Small intestine (tissue), 7 donors: ENCODE results near the gene SGO1. TPM values are rescaled to one million over a fixed set of nuclear protein-coding genes. Genes with fewer than 3 reads are reported as not detected.
"Not testable (repeated sequence)": the region's sequence is repeated elsewhere in the genome, so short reads cannot be mapped to it uniquely, and the experiment has no call there.

Experiments used
- DNase-seq, 2 donors: peaks; one replicate each; pipeline versions ENCODE4 v3.0.0 to v3.0.0-alpha.2; 2013
- FAIRE-seq: peaks from 2 replicates; lab custom pipeline; 2012; peaks lifted over from hg19 to GRCh38; lab: Jason Lieb, UNC
- H3K27ac ChIP-seq, 3 donors: one replicate each; pipeline ENCODE4 v1.5.1; 2013; ENCODE audit warnings: low read length in 2 of 3, mild to moderate bottlenecking in 2 of 3, control low read depth in 1 of 3, inconsistent platforms in 1 of 3, low read depth in 1 of 3, moderate library complexity in 1 of 3
- H3K27me3 ChIP-seq, 3 donors: one replicate each; pipeline ENCODE4 v1.6.1; 2013; ENCODE audit warnings: low read length in 3 of 3, inconsistent platforms in 1 of 3; ENCODE audit not compliant: control insufficient read depth in 3 of 3, insufficient read depth in 3 of 3
- H3K36me3 ChIP-seq, 3 donors: one replicate each; pipeline ENCODE4 v1.6.1; 2013; ENCODE audit warnings: low read length in 3 of 3, inconsistent platforms in 1 of 3, low read depth in 1 of 3, mild to moderate bottlenecking in 1 of 3, moderate library complexity in 1 of 3; ENCODE audit not compliant: control insufficient read depth in 3 of 3, insufficient read depth in 2 of 3
- H3K4me1 ChIP-seq, 3 donors: one replicate each; pipeline ENCODE4 v1.6.1; 2013; ENCODE audit warnings: low read length in 2 of 3, inconsistent platforms in 1 of 3, low read depth in 1 of 3, mild to moderate bottlenecking in 1 of 3, moderate library complexity in 1 of 3; ENCODE audit not compliant: control insufficient read depth in 3 of 3, insufficient read depth in 2 of 3
- H3K4me3 ChIP-seq, 3 donors: one replicate each; pipeline ENCODE4 v1.5.1; 2013; ENCODE audit warnings: low read length in 3 of 3, control low read depth in 1 of 3, inconsistent platforms in 1 of 3, low read depth in 1 of 3, mild to moderate bottlenecking in 1 of 3, moderate library complexity in 1 of 3
- H3K9me3 ChIP-seq, 2 donors: one replicate each; pipeline ENCODE4 v1.6.1; 2013; ENCODE audit warnings: low read depth in 1 of 2, low read length in 1 of 2; ENCODE audit not compliant: control insufficient read depth in 2 of 2, insufficient read depth in 1 of 2
- WGBS, 3 donors: extraction: QIAGEN DNeasy Blood & Tissue Kit; methylation state at CpG; one replicate each; pipeline ENCODE4 v1.1.7; 2013; 5-methylcytosine and 5-hydroxymethylcytosine counted together
- polyA plus RNA-seq, 4 donors: library from polyadenylated mRNA; stranded (reverse) in 3 of 4; unstranded in 1 of 4; fragments of 200-250 nt in 3 of 4; fragments of 120-200 nt in 1 of 4; gene quantifications; one replicate each; pipeline versions ENCODE4 v1.2.1 to v1.2.3, GENCODE V29; 2013
- donor health status: healthy with polysubstance abuse.
- donor health status: control.
- donor health status: control.
- donor health status: Bipolar disorder and iron deficiency.
- donor health status: healthy.

SGO1 gene
- polyA plus RNA-seq, 4 donors: 1.6 to 5.8 (median 3.6) TPM

DNA sequence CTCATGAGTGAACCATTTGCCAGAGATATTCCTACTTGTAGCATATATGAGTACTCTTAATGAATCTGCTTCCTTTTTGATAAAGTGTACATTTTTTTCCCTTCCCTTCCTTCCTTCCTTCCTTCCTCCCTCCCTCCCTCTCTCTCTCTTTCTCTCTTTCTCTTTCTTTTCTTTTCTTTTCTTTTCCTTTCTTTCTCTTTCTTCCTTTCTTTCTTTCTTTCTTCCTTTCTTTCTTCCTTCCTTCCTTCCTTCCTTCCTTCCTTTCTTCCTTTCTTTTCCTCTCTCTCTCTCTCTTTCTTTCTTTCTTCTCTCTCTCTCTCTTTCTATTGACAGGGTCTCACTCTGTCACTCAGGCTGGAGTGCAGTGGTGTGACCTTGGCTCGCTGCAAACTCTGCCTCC lies 27.5 kb upstream of the SGO1 start:
- H3K36me3 ChIP-seq: not testable (repeated sequence)

DNA sequence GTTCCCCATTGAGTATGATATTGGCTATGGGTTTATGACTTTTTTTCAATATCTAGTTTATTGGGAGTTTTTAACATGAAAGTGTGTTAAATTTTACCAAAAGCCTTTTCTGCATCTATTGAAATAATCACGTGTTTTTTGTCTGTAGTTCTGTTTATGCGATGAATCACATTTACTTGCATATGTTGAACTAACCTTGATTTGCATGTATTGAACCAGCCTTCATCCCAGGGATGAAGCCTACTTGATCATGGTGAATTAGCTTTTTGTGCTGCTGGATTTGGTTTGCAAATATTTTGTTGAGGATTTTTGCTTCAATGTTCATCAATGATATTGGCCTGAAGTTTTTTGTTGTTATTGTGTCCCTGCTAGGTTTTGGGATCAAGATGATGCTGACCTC lies 21.9 kb upstream of the SGO1 start:
- 79 to 85% (median 83%) methylated on average over 2 of the region's 2 CpGs for WGBS, 3 donors
- H3K4me3 ChIP-seq, H3K36me3 ChIP-seq, H3K4me1 ChIP-seq, DNase-seq, H3K27me3 ChIP-seq, H3K9me3 ChIP-seq, H3K27ac ChIP-seq: not testable (repeated sequence)
- FAIRE-seq: peak; percentile 68

More for the DNA sequence above, 27.5 kb upstream of the SGO1 start:
- H3K27ac ChIP-seq, H3K4me1 ChIP-seq, H3K4me3 ChIP-seq, FAIRE-seq, H3K9me3 ChIP-seq, H3K27me3 ChIP-seq, DNase-seq: not testable (repeated sequence)
- 62 to 100% (median 87%) methylated on average over 1 of the region's 1 CpG for WGBS, 3 donors

DNA sequence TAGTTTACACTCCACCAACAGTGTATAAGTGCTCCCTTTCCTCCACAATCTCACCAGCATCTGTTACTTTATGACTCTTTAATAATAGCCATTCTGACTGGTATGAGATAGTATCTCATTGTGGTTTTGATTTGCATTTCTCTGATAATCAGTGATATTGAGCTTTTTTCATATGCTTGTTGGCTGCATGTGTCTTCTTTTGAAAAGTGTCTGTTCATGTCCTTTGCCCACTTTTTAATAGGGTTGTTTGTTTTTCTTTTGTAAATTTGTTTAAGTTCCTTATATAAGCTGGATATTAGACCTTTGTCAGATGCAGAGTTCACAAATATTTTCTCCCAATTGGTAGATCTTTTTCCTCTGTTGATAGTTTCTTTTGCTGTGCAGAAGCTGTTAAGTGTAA lies 19.9 kb upstream of the SGO1 start:
- H3K27me3 ChIP-seq, DNase-seq, FAIRE-seq, H3K36me3 ChIP-seq, H3K4me1 ChIP-seq, H3K4me3 ChIP-seq, H3K9me3 ChIP-seq, H3K27ac ChIP-seq: not testable (repeated sequence)

DNA sequence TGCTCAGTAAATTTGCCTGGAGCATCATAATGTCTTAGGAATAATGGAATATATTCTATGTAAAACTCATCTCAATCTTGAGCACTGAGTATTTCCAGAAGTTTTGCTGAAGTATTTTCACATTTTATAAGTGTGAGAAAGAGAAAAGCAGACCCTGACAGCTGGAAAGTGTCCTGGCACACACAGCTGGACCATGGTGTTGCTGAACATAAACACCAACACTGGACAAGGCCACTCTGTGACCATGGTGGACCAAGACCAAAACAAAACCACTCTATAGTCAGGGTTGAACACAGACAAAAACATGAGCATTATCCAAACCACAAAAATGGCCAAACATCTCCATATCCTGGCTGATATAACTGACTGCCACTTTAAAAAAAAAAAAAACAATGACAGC lies 15.1 kb upstream of the SGO1 start:
- H3K9me3 ChIP-seq: no peaks in the 10 kb centered on the region
- FAIRE-seq (no peak), DNase-seq (no peak)
- H3K27ac ChIP-seq: no peak overlapping the region
- no peaks in the 10 kb centered on the region for H3K27me3 ChIP-seq
- H3K4me3 ChIP-seq: no peak overlapping the region
- peaks cover 0 to 5% (median 0%) of the 10 kb centered on the region in 3 donors for H3K4me1 ChIP-seq
- H3K36me3 ChIP-seq: no peaks in the 10 kb centered on the region

DNA sequence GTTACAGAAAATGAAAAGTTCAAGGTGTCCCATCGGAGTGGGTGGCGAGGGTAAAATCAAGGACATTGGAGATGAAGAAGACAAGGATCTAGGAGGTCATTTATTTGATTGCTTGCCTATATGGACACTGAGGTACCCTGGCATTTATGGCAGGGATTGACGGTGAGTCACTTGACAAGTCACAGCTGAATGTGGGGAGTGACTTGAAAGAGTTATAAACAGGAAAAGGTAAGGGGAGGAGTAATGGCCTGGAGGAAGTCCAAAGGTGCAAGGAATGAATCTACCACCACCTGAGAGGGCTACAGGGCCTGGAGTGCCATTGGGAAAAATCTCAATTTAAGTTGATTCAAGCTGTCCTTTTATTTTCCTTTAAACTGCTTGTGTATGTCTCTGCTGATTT lies 11.8 kb upstream of the SGO1 start:
- H3K27ac ChIP-seq: peak overlapping the region in 1 of 3 donors; percentile 74
- H3K4me1 ChIP-seq: peaks cover 0 to 5% (median 0%) of the 10 kb centered on the region in 3 donors
- DNase-seq: peak; percentile 89 to 92
- no peak for FAIRE-seq
- no peak overlapping the region for H3K4me3 ChIP-seq
- no peaks in the 10 kb centered on the region for H3K36me3 ChIP-seq
- H3K9me3 ChIP-seq: no peaks in the 10 kb centered on the region
- H3K27me3 ChIP-seq: no peaks in the 10 kb centered on the region
- 23 to 66% (median 45%) methylated on average over 3 of the region's 3 CpGs for WGBS, 3 donors

DNA sequence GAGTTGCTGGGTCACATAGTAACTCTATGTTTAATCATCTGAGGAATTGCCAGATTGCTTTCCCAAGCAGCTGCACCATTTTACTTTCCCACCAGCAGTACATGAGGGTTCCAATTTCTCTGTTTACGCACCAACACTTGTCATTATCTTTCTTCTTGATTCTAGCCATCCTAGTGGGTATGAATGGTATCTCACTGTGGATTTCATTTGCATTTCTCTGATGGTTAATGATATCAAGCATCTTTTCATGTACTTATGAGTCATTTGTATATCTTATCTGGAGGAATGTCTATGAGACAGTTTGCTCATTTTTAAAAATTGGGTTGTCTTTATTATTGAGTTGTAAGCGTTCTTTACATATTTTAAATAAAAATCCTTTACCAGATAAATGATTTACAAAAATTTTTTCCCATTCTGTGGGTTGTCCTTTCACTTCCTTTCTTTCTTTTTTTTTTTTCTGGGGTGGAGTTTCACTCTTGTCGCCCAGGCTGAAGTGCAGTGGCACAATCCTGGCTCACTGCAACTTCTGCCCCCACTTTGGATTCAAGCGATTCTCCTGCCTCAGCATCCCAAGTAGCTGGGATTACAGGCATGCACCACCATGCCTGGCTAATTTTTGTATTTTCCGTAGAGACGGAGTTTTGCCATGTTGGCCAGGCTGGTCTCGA lies 8.9 kb upstream of the SGO1 start:
- H3K4me3 ChIP-seq: no peak overlapping the region
- H3K27ac ChIP-seq: no peak overlapping the region
- DNase-seq: no peak
- WGBS, 3 donors: 93 to 95% (median 94%) methylated on average over 7 of the region's 7 CpGs
- FAIRE-seq: no peak
- H3K36me3 ChIP-seq: no peaks in the 10 kb centered on the region
- H3K4me1 ChIP-seq: peaks cover 0 to 5% (median 0%) of the 10 kb centered on the region in 3 donors
- H3K27me3 ChIP-seq: no peaks in the 10 kb centered on the region
- no peaks in the 10 kb centered on the region for H3K9me3 ChIP-seq

DNA sequence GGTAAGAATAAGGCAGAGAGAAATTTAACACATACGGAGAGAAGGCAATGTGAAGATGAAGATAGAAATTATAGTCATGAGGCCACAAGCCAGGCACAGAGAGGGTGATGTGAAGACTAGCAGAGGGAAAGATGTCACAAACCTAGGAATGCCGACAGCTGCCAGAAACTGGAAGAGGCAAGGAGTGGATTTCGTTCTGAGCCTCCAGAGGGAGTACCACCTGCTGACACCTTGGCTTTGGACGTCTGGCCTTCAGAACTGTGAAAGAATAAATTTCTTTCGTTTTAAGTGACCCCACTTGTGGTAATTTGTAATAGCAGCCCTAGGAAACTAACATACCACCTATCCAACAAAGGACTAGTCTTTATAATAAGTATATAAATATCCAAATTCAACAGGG lies 5.0 kb upstream of the SGO1 start:
- DNase-seq (no peak), FAIRE-seq (no peak)
- H3K9me3 ChIP-seq: no peaks in the 10 kb centered on the region
- no peaks in the 10 kb centered on the region for H3K27me3 ChIP-seq
- no peak overlapping the region for H3K27ac ChIP-seq
- WGBS, 3 donors: 67 to 75% (median 69%) methylated on average over 5 of the region's 5 CpGs
- no peaks in the 10 kb centered on the region for H3K36me3 ChIP-seq
- H3K4me3 ChIP-seq: no peak overlapping the region
- peaks cover 0 to 3% (median 0%) of the 10 kb centered on the region in 3 donors for H3K4me1 ChIP-seq

DNA sequence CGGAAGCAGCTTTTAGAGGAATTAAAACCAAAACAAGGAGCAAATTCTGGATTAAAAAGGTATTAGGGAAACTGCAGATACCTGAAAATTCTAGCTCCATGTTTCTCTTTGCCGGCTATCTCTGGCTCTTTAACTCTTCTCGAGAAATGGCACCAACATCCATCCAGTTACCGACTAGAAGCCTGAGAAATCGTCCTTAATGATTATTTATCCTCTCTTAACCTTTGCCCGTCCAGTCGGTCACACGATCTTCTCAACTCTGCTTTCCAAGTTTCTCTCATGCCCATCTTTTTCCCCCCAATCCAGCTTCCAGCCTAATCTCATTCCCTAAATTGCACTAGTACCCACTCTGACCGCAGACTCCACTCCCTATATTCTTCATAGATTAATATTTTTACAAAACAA lies 596 bp upstream of the SGO1 start:
- peak overlapping the region; percentile 93 to 98 (median 97) for H3K27ac ChIP-seq
- 1% methylated on average over 9 of the region's 9 CpGs for WGBS, 3 donors
- peak overlapping the region; percentile 30 to 71 (median 66) for H3K4me3 ChIP-seq
- H3K9me3 ChIP-seq: no peaks in the 10 kb centered on the region
- H3K4me1 ChIP-seq: peaks cover 0 to 3% (median 0%) of the 10 kb centered on the region in 3 donors
- H3K27me3 ChIP-seq: no peaks in the 10 kb centered on the region
- H3K36me3 ChIP-seq: no peaks in the 10 kb centered on the region
- DNase-seq: no peak
- FAIRE-seq: no peak

DNA sequence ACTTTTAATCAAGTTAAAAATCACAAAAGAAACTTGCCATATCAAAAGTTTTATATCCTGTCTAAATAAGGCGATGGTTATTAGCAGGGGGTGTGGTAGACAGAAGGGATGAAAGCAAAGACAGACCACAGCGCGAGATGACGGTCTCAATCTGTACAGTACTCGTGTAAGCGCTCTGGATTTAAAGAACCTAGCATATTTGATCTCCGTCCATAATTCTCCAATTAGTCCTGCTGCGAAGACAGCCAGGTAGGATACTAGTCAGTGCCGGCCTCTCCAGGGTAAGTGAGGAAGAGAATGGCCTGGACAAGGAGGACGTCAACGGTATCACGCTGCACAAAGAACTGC lies 701 bp downstream of the SGO1 start:
- 1 to 3% (median 2%) methylated on average over 12 of the region's 12 CpGs for WGBS, 3 donors
- Histone ChIP-seq H3K4me1 (peaks cover 0 to 3% (median 0%) of the 10 kb centered on the region in 3 donors), H3K27ac (peak overlapping the region in 2 of 3 donors; percentile 33 to 36), H3K27me3 (no peaks in the 10 kb centered on the region), H3K4me3 (peak overlapping the region; percentile 52 to 71 (median 66)), H3K9me3 (no peaks in the 10 kb centered on the region), H3K36me3 (peaks cover 0 to 4% (median 0%) of the 10 kb centered on the region in 3 donors)
- DNase-seq (peak; percentile 26 to 47), FAIRE-seq (no peak)
